ENCODE measurements around the gene UBE4B.

DNA sequence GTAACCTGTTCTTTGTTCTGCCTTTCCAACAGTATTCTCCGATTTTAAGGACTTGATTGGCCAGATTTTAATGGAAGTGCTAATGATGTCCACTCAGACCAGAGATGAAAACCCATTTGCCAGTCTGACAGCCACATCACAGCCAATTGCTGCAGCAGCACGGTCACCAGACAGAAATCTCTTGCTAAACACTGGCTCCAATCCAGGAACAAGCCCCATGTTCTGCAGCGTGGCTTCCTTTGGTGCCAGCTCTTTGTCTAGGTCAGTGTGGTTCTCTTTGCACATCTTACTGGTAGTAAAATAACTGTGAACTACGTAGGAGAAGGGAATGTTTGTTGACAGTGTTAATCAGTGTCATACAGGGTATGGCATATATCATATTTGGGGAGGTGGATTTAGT lies 72.7 kb downstream of the UBE4B start:
- no peak for TF ChIP-seq BHLHE40 (IDR thresholded peaks at IDR 0.05; ENCODE audit: borderline replicate concordance)
- no peak for TF ChIP-seq TARDBP (IDR thresholded peaks at IDR 0.05)
- no peak for TF ChIP-seq SP1 (IDR thresholded peaks at IDR 0.05)
- TF ChIP-seq, protein P1, sequence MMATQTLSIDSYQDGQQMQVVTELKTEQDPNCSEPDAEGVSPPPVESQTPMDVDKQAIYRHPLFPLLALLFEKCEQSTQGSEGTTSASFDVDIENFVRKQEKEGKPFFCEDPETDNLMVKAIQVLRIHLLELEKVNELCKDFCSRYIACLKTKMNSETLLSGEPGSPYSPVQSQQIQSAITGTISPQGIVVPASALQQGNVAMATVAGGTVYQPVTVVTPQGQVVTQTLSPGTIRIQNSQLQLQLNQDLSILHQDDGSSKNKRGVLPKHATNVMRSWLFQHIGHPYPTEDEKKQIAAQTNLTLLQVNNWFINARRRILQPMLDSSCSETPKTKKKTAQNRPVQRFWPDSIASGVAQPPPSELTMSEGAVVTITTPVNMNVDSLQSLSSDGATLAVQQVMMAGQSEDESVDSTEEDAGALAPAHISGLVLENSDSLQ (IDR thresholded peaks at IDR 0.05): no peak
- TF ChIP-seq FOXK2 (IDR thresholded peaks at IDR 0.05): no peak
- TF ChIP-seq FOXM1 (IDR thresholded peaks at IDR 0.05; ENCODE audit: borderline replicate concordance): no peak
- TF ChIP-seq NFRKB (IDR thresholded peaks at IDR 0.05): no peak
- no peak for TF ChIP-seq FOXA1 (IDR thresholded peaks at IDR 0.05)
- TF ChIP-seq SUZ12 (IDR thresholded peaks at IDR 0.05): no peak
- TF ChIP-seq L3MBTL2 (conservative IDR thresholded peaks at IDR 0.05): no peak
- no peak for TF ChIP-seq ELF4 (IDR thresholded peaks at IDR 0.05)

Data from HEK293T (cell line).